Right lobe of liver (tissue), 4 donors: ENCODE measurements around the gene OR11A1.

ENCODE experiments used
- CTCF ChIP-seq, 4 donors: fragments of 200-600 bp in 3 of 4; fragments of 450-650 bp in 1 of 4; IDR thresholded peaks; one replicate each; pipeline versions ENCODE4 v1.5.1 to v1.8.0; 2016 to 2022; ENCODE audit warnings: antibody characterized with exemption in 4 of 4, mild to moderate bottlenecking in 2 of 4
- POLR2A ChIP-seq: fragments of 450-650 bp; IDR thresholded peaks from one replicate; pipeline ENCODE4 v1.6.1; 2017; ENCODE audit warnings: antibody characterized with exemption, mild to moderate bottlenecking
- donor health status: DM: no; HTN: no; CAD: no.
- donor health status: DM: no; HTN: no; CAD: no.
- donor health status: DM: no; HTN: yes; CAD: no.

GRCh38 chr6:29477923-29478450, 21.1 kb upstream of the OR11A1 start:
- TF ChIP-seq CTCF (IDR thresholded peaks at IDR 0.05) (no peak), POLR2A (no peak)
